CD4-positive, alpha-beta memory T cell (primary cell): ENCODE measurements around the gene MAML2. TPM values are rescaled to one million over a fixed set of nuclear protein-coding genes. Genes with fewer than 3 reads are reported as not detected.

Source experiments
- CTCF ChIA-PET: fragments of 350-600 bp; sonication (Branson Sonifier 250); formaldehyde crosslinking; loops from one replicate; lab custom pipeline; 2021; ENCODE audit warnings: inconsistent platforms; ENCODE audit not compliant: partially characterized antibody; lab: Charles Lee
- POLR2A ChIA-PET: fragments of 350-600 bp; sonication (Branson Sonifier 250); formaldehyde crosslinking; loops from one replicate; lab custom pipeline; 2021; ENCODE audit not compliant: partially characterized antibody; lab: Charles Lee
- DNase-seq, 5 donors: peaks; one replicate each; pipeline versions ENCODE4 v3.0.0 to v3.0.0-alpha.2; 2020 to 2022; ENCODE audit warnings: mixed read lengths in 1 of 5
- H3K27ac ChIP-seq: one replicate; pipeline ENCODE4 v1.7.0; 2013; ENCODE audit warnings: low read depth, low read length
- H3K27me3 ChIP-seq: 2 replicates; pipeline ENCODE4 v1.7.0; 2013; ENCODE audit warnings: mild to moderate bottlenecking, low read length, moderate library complexity; ENCODE audit not compliant: insufficient read depth
- H3K36me3 ChIP-seq: 2 replicates; pipeline ENCODE4 v1.7.0; 2013; ENCODE audit warnings: mild to moderate bottlenecking, low read length, moderate library complexity; ENCODE audit not compliant: insufficient read depth
- H3K4me1 ChIP-seq: 2 replicates; pipeline ENCODE4 v1.7.0; 2013; ENCODE audit warnings: mild to moderate bottlenecking, low read length, moderate library complexity; ENCODE audit not compliant: insufficient read depth
- H3K4me3 ChIP-seq, 2 donors: one replicate each; pipeline ENCODE4 v1.7.0; 2013; ENCODE audit warnings: low read length in 2 of 2, mild to moderate bottlenecking in 1 of 2
- H3K9me3 ChIP-seq, 2 donors: one replicate each; pipeline ENCODE4 v1.7.0; 2013; ENCODE audit warnings: low read length in 2 of 2, control low read depth in 1 of 2; ENCODE audit not compliant: control insufficient read depth in 1 of 2
- H3K27ac Mint-ChIP-seq, 7 donors: one replicate each; pipeline ENCODE4 v1.8.0; 2020 to 2021; ENCODE audit warnings: mixed read lengths in 7 of 7, mild to moderate bottlenecking in 6 of 7, inconsistent platforms in 3 of 7, moderate library complexity in 3 of 7
- H3K27me3 Mint-ChIP-seq, 2 donors: one replicate each; pipeline ENCODE4 v1.8.0; 2020 to 2021; ENCODE audit warnings: mixed read lengths in 2 of 2
- H3K36me3 Mint-ChIP-seq, 2 donors: one replicate each; pipeline ENCODE4 v1.8.0; 2020 to 2021; ENCODE audit warnings: mixed read lengths in 2 of 2, inconsistent platforms in 1 of 2, mild to moderate bottlenecking in 1 of 2
- H3K4me1 Mint-ChIP-seq, 4 donors: one replicate each; pipeline ENCODE4 v1.8.0; 2020 to 2021; ENCODE audit warnings: mixed read lengths in 4 of 4, mild to moderate bottlenecking in 1 of 4
- H3K4me3 Mint-ChIP-seq, 8 donors: one replicate each; pipeline ENCODE4 v1.8.0; 2020 to 2021; ENCODE audit warnings: mixed read lengths in 8 of 8, mild to moderate bottlenecking in 7 of 8, moderate library complexity in 6 of 8, inconsistent platforms in 3 of 8
- H3K9me3 Mint-ChIP-seq, 8 donors: one replicate each; pipeline ENCODE4 v1.8.0; 2020 to 2021; ENCODE audit warnings: mixed read lengths in 8 of 8, mild to moderate bottlenecking in 5 of 8, inconsistent platforms in 3 of 8, moderate library complexity in 1 of 8
- intact Hi-C: fragments of 100-400 bp; cut with micrococcal nuclease; formaldehyde crosslinking; loops from one replicate; pipeline ENCODE4 v1.15.1; 2023
- polyA plus RNA-seq, 2 donors: library from polyadenylated mRNA; unstranded; fragments of 300-500 nt; fragmentation: Illumina TruSeq; gene quantifications; one replicate each; pipeline ENCODE4 v1.2.3, GENCODE V29; 2021
- total RNA-seq, 2 experiments: library from RNA; stranded (reverse); gene quantifications; one replicate each; pipeline ENCODE4 v1.2.3, GENCODE V29; 2021

MAML2 gene
- total and polyA plus RNA-seq, 4 experiments from 2014 or later: 1.6 to 38.3 (median 25.5) TPM

- Histone ChIP-seq H3K4me1 (peaks cover 4% of the 10 kb centered on the region), H3K27me3 (no peaks in the 10 kb centered on the region), H3K4me3 (no peak overlapping the region), H3K27ac (no peak overlapping the region), H3K9me3 (no peaks in the 10 kb centered on the region), H3K36me3 (no peaks in the 10 kb centered on the region)
- intact Hi-C loops: no loop called here
- POLR2A ChIA-PET: no interaction called here
- Mint-ChIP-seq H3K4me3 (no peak overlapping the region), H3K27ac (peak overlapping the region in 4 of 7 donors; percentile 15 to 74 (median 62)), H3K36me3 (peaks cover 2 to 29% of the 10 kb centered on the region in 2 donors), H3K27me3 (no peaks in the 10 kb centered on the region), H3K4me1 (peaks cover 7 to 26% (median 14%) of the 10 kb centered on the region in 4 donors), H3K9me3 (peaks cover 0 to 1% (median 0%) of the 10 kb centered on the region in 8 donors)
- CTCF ChIA-PET: no interaction called here
- DNase-seq: no peak
Measured at GRCh38 chr11:96002754-96003290, 340.2 kb downstream of the MAML2 start.

DNA sequence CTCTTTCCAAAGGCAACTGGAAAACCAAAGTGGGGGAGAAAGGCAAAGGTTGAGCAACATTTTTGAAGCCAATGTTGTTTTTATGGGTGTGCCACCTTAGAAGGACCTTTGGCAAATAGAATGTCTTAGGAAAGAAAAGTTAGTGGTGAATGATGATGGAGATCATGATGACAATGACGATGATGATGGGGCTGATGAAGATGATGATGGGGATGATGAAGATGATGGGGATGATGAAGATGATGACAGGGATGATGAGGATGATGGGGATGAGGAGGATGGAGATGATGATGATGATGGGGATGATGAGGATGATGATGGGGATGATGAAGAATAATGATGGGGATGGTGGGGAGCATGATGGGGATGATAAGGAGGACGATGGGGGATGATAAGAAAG, 340.7 kb downstream of the MAML2 start:
- Histone ChIP-seq H3K9me3 (no peaks in the 10 kb centered on the region), H3K4me1 (peaks cover 4% of the 10 kb centered on the region), H3K27me3 (no peaks in the 10 kb centered on the region), H3K4me3 (no peak overlapping the region), H3K36me3 (no peaks in the 10 kb centered on the region), H3K27ac (no peak overlapping the region)
- H3K9me3 Mint-ChIP-seq: peaks cover 0 to 1% (median 0%) of the 10 kb centered on the region in 8 donors
- peaks cover 2 to 29% of the 10 kb centered on the region in 2 donors for H3K36me3 Mint-ChIP-seq
- peaks cover 7 to 26% (median 14%) of the 10 kb centered on the region in 4 donors for H3K4me1 Mint-ChIP-seq
- no peak for DNase-seq
- H3K27me3 Mint-ChIP-seq: no peaks in the 10 kb centered on the region
- no peak overlapping the region for H3K4me3 Mint-ChIP-seq
- POLR2A ChIA-PET: no interaction called here
- CTCF ChIA-PET: no interaction called here
- H3K27ac Mint-ChIP-seq: peak overlapping the region in 1 of 7 donors; percentile 70
- intact Hi-C loops: no loop called here

DNA sequence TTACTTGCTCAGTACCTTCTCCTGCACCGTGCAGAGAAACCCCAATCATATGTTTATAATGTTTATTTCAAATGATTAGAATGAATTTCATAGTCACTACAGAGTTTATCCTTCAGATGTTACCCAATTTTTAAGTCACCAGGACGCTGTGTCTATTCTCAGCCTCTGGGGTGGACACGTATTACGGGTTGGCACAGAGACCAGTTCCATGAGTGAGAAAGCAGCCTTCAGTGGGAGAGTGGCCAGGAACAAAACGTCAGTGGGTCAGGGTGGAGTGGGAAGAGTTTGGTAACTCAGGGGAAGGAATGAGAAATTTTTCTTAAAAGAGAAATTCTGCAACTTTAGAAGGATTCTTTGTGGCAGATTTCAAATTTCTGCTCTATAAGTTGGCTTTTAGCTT, 342.0 kb downstream of the MAML2 start:
- Mint-ChIP-seq H3K9me3 (peaks cover 0 to 1% (median 0%) of the 10 kb centered on the region in 8 donors), H3K27me3 (no peaks in the 10 kb centered on the region), H3K36me3 (peaks cover 2 to 29% of the 10 kb centered on the region in 2 donors), H3K4me3 (no peak overlapping the region), H3K27ac (no peak overlapping the region), H3K4me1 (peaks cover 7 to 26% (median 14%) of the 10 kb centered on the region in 4 donors)
- no peak for DNase-seq
- peaks cover 4% of the 10 kb centered on the region for H3K4me1 ChIP-seq
- H3K27me3 ChIP-seq: no peaks in the 10 kb centered on the region
- intact Hi-C loops: no loop called here
- no peaks in the 10 kb centered on the region for H3K9me3 ChIP-seq
- no peaks in the 10 kb centered on the region for H3K36me3 ChIP-seq
- no peak overlapping the region for H3K4me3 ChIP-seq
- ChIA-PET POLR2A (interaction anchor here (2.0 kb wide), 1 partner anchor 14 kb away, joined by 7 read pairs; no protein-coding TSS in a partner anchor), CTCF (interaction anchor here (1.5 kb wide), 1 partner anchor 54 kb away, joined by 5 read pairs; no protein-coding TSS in a partner anchor)
- no peak overlapping the region for H3K27ac ChIP-seq

DNA sequence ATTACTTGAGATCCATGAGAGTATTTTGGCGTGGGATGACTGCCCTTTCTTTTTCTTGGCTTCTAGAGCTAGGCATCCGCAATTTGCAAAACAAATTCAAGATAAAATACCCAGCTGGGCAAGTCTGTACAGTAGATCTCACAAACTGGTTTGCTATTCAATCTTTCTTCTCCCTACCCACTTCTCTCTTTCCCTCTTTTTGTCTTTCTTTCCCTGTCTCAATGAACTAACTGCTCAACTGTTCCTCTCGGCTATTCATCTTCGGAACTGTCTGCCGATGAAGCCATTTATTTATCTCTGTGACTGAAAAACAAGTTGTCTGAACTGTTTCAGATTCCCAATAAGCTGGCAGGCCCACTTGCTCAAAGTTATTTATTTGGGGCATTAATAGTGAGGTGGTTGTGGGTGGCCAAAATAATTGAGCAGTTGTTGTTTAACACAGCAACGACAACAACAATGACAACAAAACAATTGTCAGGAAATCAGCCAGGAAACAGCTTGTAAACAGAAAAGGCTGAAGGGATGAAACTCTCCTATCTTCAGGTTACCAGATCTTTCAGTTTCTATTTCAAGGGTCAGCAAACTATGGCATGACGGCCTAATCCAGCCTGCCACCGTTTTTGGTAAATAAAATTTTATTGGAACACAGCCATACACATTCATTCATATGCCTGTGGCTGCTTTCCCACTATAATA, 343.1 kb downstream of the MAML2 start:
- Histone ChIP-seq H3K4me3 (no peak overlapping the region), H3K4me1 (peaks cover 4% of the 10 kb centered on the region), H3K9me3 (no peaks in the 10 kb centered on the region), H3K27ac (no peak overlapping the region), H3K36me3 (no peaks in the 10 kb centered on the region), H3K27me3 (no peaks in the 10 kb centered on the region)
- Mint-ChIP-seq H3K27me3 (no peaks in the 10 kb centered on the region), H3K4me3 (no peak overlapping the region), H3K9me3 (peaks cover 0 to 1% (median 0%) of the 10 kb centered on the region in 8 donors), H3K27ac (no peak overlapping the region), H3K4me1 (peaks cover 9 to 31% (median 18%) of the 10 kb centered on the region in 4 donors), H3K36me3 (peaks cover 2 to 22% of the 10 kb centered on the region in 2 donors)
- no peak for DNase-seq
- intact Hi-C loops: no loop called here
- POLR2A ChIA-PET: interaction anchor here (2.0 kb wide), 1 partner anchor 15 kb away, joined by 7 read pairs; no protein-coding TSS in a partner anchor
- CTCF ChIA-PET: no interaction called here

- Mint-ChIP-seq H3K36me3 (peaks cover 16 to 21% of the 10 kb centered on the region in 2 donors), H3K4me1 (peaks cover 10 to 33% (median 18%) of the 10 kb centered on the region in 4 donors), H3K9me3 (peaks cover 0 to 1% (median 0%) of the 10 kb centered on the region in 8 donors), H3K4me3 (no peak overlapping the region), H3K27me3 (no peaks in the 10 kb centered on the region), H3K27ac (no peak overlapping the region)
- Histone ChIP-seq H3K4me1 (peaks cover 4% of the 10 kb centered on the region), H3K27me3 (no peaks in the 10 kb centered on the region), H3K9me3 (no peaks in the 10 kb centered on the region), H3K27ac (no peak overlapping the region), H3K4me3 (no peak overlapping the region), H3K36me3 (no peaks in the 10 kb centered on the region)
- intact Hi-C loops: no loop called here
- CTCF ChIA-PET: interaction anchor here (0.6 to 1.8 kb wide), 3 partner anchors 15 to 416 kb away, joined by 3 read pairs; no protein-coding TSS in a partner anchor
- DNase-seq: no peak
- POLR2A ChIA-PET: no interaction called here
Measured at GRCh38 chr11:95996621-95997235, 346.3 kb downstream of the MAML2 start.

DNA sequence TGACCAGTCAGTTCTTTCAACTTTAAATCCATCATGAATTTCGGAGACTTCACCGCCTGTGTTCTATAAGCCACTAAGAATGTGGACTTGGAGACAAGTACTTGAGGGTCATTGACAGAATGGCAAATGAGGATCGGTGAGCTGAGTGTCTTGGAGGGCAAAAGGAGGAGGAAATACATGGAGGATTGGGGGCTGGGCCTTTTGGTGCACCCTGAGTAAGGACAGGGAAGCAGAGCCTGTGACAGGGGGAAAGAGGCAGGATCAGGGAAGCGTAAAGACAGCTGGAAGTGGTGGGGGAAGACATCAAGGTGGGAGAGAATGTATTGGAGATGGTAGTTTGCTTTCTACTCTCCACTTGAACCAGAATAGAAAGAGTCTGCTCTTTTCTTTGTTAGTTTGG, 348.7 kb downstream of the MAML2 start:
- no peak for DNase-seq
- POLR2A ChIA-PET: no interaction called here
- intact Hi-C loops: no loop called here
- Histone ChIP-seq H3K9me3 (no peaks in the 10 kb centered on the region), H3K27ac (no peak overlapping the region), H3K4me1 (no peaks in the 10 kb centered on the region), H3K27me3 (no peaks in the 10 kb centered on the region), H3K36me3 (no peaks in the 10 kb centered on the region), H3K4me3 (no peak overlapping the region)
- Mint-ChIP-seq H3K4me1 (peaks cover 5 to 17% (median 13%) of the 10 kb centered on the region in 4 donors), H3K27ac (peak overlapping the region in 2 of 7 donors; percentile 34 to 38), H3K36me3 (peaks cover 30 to 35% of the 10 kb centered on the region in 2 donors), H3K27me3 (no peaks in the 10 kb centered on the region), H3K4me3 (no peak overlapping the region), H3K9me3 (no peaks in the 10 kb centered on the region)
- CTCF ChIA-PET: interaction anchor here (1.0 kb wide), 1 partner anchor 349 kb away, joined by 3 read pairs; no protein-coding TSS in a partner anchor
